K562 (cell line): ENCODE results near the gene TMOD3. TPM values are rescaled to one million over a fixed set of nuclear protein-coding genes. Genes with fewer than 3 reads are reported as not detected.

Experiments
- CEBPG ChIP-seq, 3 experiments: fragments of 200-800 bp in 1 of 3; sonication (Bioruptor generic) in 1 of 3; sonication (generic) in 1 of 3; formaldehyde crosslinking in 1 of 3; IDR thresholded peaks in 2 of 3; conservative IDR thresholded peaks in 1 of 3; 2 replicates each; pipeline versions ENCODE4 v1.6.1 to v1.8.0; 2016 to 2022; ENCODE audit warnings: missing compliant biosample characterization in 2 of 3, missing genetic modification characterization in 2 of 3, mild to moderate bottlenecking in 1 of 3, missing genetic modification reagents in 1 of 3
- CREBBP ChIP-seq: IDR thresholded peaks from one replicate; pipeline ENCODE4 v1.6.1; 2012; ENCODE audit warnings: low read depth, mild to moderate bottlenecking, control low read depth, inconsistent platforms, low read length
- EZH2 ChIP-seq: IDR thresholded peaks from 2 replicates; pipeline ENCODE4 v1.6.1; 2012; ENCODE audit warnings: low read depth, mild to moderate bottlenecking, inconsistent platforms, low read length, borderline replicate concordance
- NFATC3 ChIP-seq: fragments of 450-650 bp; IDR thresholded peaks from 2 replicates; pipeline ENCODE4 v1.6.1; 2017; ENCODE audit warnings: mild to moderate bottlenecking
- NFE2 ChIP-seq: IDR thresholded peaks from 2 replicates; pipeline ENCODE4 v1.6.1; 2014; ENCODE audit warnings: antibody characterized with exemption, low read depth
- PHF20 ChIP-seq: fragments of 450-650 bp; IDR thresholded peaks from 2 replicates; pipeline ENCODE4 v1.6.1; 2018; ENCODE audit not compliant: partially characterized antibody
- POLR2B ChIP-seq: fragments of 450-650 bp; IDR thresholded peaks from 2 replicates; pipeline ENCODE4 v1.6.1; 2018; ENCODE audit warnings: low read depth; ENCODE audit not compliant: partially characterized antibody
- PRPF4 ChIP-seq: fragments of 200-400 bp; formaldehyde crosslinking; IDR thresholded peaks from one replicate; pipeline ENCODE4 v1.6.1; 2017; ENCODE audit warnings: low read length, low read depth, mild to moderate bottlenecking; ENCODE audit not compliant: insufficient read depth, poor library complexity, severe bottlenecking
- SMC3 ChIP-seq: conservative IDR thresholded peaks from 2 replicates; pipeline ENCODE4 v1.6.1; 2011; ENCODE audit warnings: low read depth, low read length, improper control_type of control experiment; ENCODE audit not compliant: insufficient read depth
- THRAP3 ChIP-seq: fragments of 450-650 bp; IDR thresholded peaks from 2 replicates; pipeline ENCODE4 v1.6.1; 2016; ENCODE audit warnings: mild to moderate bottlenecking, inconsistent platforms, borderline replicate concordance
- polyA plus RNA-seq, 8 experiments: library from polyadenylated mRNA; depleted of rRNA in 4 of 8; stranded (reverse) in 5 of 8; unstranded in 3 of 8; fragments of >200 nt; fragmentation: Nextera tagmentation in 2 of 8; fragmentation: Illumina TruSeq in 1 of 8; extraction: Ambion mirVana in 2 of 8; extraction: Trizol in 1 of 8; gene quantifications; 2 replicates each; pipeline versions ENCODE4 v1.2.1 to v1.2.3, GENCODE V29; 2011 to 2014; ENCODE audit warnings: inconsistent platforms in 1 of 8, missing spikeins in 1 of 8
- total RNA-seq, 7 experiments: library from RNA; depleted of rRNA in 6 of 7; stranded (reverse); fragments of >200 nt in 6 of 7; fragmentation: Illumina TruSeq in 2 of 7; extraction: Trizol in 2 of 7; gene quantifications; 2 replicates each; pipeline versions ENCODE4 v1.2.1 to v1.2.3, GENCODE V29; 2011 to 2021; ENCODE audit warnings: low replicate concordance in 1 of 7
- TF ChIP-seq, protein P1 (sequence below): sonication (generic); formaldehyde crosslinking; IDR thresholded peaks from 2 replicates; pipeline ENCODE4 v1.8.1; 2023; ENCODE audit warnings: mild to moderate bottlenecking, missing genetic modification reagents
- TF ChIP-seq, protein P2 (sequence below): fragments of 450-650 bp; IDR thresholded peaks from 2 replicates; pipeline ENCODE4 v1.6.1; 2016; ENCODE audit warnings: low read depth
- TF ChIP-seq, protein P3 (sequence below): IDR thresholded peaks from 2 replicates; pipeline ENCODE4 v1.6.1; 2011; ENCODE audit warnings: borderline replicate concordance, low read depth, mild to moderate bottlenecking, moderate library complexity, low read length; ENCODE audit not compliant: insufficient read depth, poor library complexity, severe bottlenecking

The TMOD3 gene
- total and polyA plus RNA-seq, 9 of the 15 experiments (the other 6 are each of a cell fraction or from before 2014, with no cell fraction given), result 6.8 to 45.0 (median 30.9) TPM

DNA sequence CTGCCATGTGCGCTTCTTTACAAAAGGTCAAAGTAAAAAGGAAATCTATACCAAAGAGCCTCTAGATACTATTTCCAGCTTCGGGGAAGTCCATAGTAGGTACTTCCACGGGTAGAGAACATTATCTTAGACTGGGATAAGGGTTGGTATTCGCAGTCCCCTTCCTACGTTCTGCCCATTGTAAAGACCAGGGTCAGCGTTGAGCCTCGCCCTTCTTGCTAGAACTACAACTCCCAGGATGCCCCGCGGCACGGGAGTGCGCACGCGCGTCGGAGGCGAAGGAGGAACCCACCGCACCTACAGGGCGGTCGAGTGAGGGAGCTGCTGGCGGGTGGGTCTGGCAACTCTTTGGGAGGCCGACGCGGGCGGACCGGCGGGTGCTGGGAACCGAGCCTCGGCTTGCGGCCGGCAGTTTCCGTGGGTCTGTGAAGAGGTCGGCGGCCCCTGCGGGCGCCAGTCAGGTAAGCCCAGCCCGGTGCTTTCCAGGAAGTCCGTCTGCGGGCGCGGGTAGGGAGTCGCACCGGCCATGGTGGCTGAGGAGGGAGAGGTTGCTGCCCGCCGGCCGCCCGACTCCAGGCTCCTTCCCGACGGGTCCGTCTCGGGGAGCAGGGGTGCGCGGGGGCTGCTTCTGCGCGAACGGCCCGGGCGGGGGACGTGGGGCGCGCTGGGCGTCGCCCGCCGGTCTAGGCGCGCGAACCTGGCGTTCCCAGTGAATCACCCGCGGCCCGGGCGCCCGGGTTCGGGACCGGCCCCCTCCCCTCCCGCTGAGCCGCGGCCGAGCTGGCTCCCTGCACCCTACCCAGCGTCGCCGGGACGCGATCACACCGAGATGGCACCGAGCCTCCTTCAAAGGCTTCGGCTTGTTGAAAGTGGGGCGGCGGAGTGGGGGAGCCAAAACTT lies at the start of gene TMOD3 (continued):
- TF ChIP-seq, protein P1, sequence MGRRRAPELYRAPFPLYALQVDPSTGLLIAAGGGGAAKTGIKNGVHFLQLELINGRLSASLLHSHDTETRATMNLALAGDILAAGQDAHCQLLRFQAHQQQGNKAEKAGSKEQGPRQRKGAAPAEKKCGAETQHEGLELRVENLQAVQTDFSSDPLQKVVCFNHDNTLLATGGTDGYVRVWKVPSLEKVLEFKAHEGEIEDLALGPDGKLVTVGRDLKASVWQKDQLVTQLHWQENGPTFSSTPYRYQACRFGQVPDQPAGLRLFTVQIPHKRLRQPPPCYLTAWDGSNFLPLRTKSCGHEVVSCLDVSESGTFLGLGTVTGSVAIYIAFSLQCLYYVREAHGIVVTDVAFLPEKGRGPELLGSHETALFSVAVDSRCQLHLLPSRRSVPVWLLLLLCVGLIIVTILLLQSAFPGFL (CRISPR knock-in tag), result no peak
- TF ChIP-seq PRPF4, result no peak
- no peak for TF ChIP-seq SMC3
- no peak for TF ChIP-seq THRAP3
- TF ChIP-seq PHF20, result no peak
- TF ChIP-seq, protein P2, sequence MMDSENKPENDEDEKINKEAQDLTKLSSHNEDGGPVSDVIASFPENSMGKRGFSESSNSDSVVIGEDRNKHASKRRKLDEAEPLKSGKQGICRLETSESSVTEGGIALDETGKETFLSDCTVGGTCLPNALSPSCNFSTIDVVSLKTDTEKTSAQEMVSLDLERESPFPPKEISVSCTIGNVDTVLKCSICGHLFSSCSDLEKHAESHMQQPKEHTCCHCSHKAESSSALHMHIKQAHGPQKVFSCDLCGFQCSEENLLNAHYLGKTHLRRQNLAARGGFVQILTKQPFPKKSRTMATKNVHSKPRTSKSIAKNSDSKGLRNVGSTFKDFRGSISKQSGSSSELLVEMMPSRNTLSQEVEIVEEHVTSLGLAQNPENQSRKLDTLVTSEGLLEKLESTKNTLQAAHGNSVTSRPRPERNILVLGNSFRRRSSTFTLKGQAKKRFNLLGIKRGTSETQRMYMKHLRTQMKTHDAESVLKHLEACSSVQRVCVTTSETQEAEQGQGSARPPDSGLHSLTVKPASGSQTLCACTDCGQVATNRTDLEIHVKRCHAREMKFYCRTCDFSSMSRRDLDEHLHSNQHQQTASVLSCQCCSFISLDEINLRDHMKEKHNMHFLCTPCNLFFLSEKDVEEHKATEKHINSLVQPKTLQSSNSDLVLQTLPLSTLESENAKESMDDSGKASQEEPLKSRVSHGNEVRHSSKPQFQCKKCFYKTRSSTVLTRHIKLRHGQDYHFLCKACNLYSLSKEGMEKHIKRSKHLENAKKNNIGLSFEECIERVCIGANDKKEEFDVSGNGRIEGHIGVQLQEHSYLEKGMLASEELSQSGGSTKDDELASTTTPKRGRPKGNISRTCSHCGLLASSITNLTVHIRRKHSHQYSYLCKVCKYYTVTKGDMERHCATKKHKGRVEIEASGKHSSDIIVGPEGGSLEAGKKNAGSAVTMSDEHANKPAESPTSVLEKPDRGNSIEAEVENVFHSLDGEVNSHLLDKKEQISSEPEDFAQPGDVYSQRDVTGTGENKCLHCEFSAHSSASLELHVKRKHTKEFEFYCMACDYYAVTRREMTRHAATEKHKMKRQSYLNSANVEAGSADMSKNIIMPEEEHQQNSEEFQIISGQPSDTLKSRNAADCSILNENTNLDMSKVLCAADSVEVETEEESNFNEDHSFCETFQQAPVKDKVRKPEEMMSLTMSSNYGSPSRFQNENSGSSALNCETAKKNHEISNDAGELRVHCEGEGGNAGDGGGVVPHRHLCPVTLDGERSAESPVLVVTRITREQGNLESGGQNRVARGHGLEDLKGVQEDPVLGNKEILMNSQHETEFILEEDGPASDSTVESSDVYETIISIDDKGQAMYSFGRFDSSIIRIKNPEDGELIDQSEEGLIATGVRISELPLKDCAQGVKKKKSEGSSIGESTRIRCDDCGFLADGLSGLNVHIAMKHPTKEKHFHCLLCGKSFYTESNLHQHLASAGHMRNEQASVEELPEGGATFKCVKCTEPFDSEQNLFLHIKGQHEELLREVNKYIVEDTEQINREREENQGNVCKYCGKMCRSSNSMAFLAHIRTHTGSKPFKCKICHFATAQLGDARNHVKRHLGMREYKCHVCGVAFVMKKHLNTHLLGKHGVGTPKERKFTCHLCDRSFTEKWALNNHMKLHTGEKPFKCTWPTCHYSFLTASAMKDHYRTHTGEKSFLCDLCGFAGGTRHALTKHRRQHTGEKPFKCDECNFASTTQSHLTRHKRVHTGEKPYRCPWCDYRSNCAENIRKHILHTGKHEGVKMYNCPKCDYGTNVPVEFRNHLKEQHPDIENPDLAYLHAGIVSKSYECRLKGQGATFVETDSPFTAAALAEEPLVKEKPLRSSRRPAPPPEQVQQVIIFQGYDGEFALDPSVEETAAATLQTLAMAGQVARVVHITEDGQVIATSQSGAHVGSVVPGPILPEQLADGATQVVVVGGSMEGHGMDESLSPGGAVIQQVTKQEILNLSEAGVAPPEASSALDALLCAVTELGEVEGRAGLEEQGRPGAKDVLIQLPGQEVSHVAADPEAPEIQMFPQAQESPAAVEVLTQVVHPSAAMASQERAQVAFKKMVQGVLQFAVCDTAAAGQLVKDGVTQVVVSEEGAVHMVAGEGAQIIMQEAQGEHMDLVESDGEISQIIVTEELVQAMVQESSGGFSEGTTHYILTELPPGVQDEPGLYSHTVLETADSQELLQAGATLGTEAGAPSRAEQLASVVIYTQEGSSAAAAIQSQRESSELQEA, result no peak
- TF ChIP-seq CREBBP, result no peak
- TF ChIP-seq EZH2, result no peak
- TF ChIP-seq, protein P3, sequence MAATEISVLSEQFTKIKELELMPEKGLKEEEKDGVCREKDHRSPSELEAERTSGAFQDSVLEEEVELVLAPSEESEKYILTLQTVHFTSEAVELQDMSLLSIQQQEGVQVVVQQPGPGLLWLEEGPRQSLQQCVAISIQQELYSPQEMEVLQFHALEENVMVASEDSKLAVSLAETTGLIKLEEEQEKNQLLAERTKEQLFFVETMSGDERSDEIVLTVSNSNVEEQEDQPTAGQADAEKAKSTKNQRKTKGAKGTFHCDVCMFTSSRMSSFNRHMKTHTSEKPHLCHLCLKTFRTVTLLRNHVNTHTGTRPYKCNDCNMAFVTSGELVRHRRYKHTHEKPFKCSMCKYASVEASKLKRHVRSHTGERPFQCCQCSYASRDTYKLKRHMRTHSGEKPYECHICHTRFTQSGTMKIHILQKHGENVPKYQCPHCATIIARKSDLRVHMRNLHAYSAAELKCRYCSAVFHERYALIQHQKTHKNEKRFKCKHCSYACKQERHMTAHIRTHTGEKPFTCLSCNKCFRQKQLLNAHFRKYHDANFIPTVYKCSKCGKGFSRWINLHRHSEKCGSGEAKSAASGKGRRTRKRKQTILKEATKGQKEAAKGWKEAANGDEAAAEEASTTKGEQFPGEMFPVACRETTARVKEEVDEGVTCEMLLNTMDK, result no peak
- TF ChIP-seq NFATC3, result no peak
- no peak for TF ChIP-seq NFE2
- peak; percentile 90 for TF ChIP-seq POLR2B
- TF ChIP-seq CEBPG (CRISPR knock-in tag; IDR thresholded peaks at IDR 0.05), result no peak
- 0 out of 4 replicates have a peak, but pooled peaks of 1 of the 2 experiments have one; percentile 1 for TF ChIP-seq CEBPG (tag; conservative IDR thresholded peaks at IDR 0.05 in 1 of 2, IDR thresholded peaks at IDR 0.05 in 1 of 2)
